ENCODE results near the gene DLG2.

The DLG2 gene

DNA sequence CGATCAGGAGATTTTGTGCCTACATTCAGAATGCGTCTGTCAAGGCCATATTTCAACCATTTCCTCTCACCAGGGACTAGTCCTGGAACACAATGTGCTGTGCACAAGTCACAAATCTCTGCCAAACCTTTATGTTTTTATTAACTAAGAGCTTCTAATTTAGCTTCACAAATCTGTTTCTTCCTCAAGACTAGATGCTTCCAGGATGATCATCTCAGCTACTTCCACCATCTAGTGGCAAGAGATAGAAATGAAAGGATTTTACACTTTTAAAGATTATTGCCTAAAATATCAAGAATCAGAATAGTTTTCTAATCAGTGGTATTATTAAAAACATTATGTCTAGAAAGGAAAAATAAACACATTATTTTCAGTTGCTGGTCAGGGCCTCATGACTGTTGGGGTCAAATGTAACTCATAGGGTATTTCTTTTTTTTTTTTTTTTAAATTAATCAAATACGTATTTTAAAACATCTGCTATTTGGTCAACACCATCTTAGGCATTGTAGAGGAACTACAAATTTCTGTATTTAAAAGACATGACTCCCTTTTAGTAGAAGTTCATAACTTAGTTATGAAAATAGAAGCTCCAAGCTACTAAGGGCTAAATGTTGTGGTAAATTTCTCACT is 1102.6 kb downstream of the DLG2 start:
- no peak for DNase-seq

DNA sequence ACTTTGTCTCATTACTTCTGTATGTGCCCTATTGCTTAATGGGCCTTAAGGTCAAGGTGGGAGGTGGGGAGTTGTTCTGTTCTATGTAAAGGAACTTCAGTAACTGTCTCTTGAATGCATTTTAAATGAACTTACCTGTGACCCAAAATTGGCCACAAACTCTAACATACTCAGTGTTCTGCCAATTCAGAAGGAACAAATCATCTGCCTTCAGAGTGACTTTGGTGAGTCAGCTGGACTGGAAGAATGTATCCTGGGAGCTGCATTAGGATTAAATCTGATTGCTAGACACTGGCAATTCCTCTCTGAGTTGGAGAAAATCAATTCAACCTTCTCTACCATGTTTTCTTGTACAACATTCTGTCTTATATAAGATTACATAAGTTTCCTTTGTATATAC is 1104.8 kb downstream of the DLG2 start:
- DNase-seq = no peak

DNA sequence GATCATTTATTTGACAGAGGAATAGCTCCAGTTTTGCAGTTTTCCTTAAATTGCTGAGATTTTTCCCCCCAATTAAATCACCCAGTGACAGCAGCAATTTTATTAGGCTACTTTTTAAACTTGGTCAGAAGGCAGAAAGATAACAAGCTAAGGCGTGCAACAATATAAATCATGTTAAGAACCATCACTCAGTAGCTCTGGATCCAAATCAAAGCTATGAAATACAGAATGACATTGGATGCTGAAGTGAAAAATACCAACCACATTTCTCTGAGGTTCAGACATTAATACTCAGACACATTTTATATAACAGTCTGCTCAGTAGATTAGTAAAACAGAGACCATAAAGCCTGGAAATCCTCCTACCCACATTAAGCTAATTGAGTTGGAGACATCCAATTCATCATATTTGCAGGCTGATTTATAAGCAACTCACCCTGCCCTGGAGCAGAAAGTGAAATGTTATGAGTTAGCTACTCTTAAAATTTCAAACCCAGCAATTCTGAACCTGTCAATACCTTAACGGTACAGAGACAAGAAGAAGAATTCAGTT is 1108.4 kb downstream of the DLG2 start:
- DNase-seq = no peak

DNA sequence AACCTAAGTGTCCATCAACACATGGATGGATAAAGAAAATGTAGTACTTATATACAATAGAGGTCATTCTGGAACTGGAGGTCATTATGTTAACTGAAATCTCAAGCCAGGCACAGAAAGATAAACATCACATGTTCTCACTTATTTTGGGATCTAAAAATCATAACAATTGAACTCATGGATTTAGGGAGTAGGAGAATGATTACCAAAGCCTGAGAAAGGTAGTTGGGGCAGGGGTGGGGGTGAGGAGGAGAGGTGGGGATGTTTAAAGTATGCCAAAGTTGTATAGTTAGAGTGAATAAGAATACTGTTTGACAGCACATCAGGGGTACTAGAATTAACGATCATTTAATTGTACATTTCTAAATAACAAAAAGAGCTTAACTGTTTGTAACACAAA is 1112.7 kb downstream of the DLG2 start:
- no peak for DNase-seq

DNA sequence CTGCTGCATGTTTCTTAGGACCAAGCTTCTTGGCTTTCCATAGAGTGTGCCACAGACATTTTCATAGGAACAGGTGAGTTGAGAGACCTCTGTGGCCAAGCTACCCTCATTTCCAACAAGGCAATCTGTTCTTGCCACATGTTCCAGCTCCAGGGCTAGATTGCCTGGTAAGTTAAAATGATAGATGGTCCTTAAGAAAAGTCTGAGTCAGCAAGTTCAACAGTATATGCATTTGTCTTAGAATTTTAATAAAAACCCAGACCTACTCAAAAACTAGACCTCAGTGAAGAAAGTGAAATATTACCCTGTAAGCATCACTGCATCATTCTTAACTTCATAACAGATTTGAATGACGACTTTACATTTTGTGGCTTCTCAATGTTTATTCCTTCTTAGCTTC is 1123.6 kb downstream of the DLG2 start:
- DNase-seq = no peak

DNA sequence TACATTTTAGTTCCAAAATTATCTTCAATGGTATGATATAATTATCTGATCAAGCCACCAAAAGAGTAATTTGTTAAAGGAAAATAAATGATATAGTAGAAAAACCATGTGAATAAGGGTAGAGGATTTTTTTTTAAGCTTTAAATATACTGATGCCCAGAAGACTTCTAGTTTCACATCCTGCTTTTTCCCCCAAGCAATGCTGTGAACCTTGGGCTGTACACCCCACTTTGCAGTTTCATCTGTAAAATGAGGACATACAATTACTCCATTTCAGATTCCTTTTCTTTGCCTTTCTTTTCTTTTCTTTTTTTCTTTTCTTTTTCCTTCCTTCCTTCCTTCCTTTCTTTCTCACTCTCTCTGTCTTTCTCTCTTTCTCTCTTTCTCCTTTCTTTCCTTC is 1125.4 kb downstream of the DLG2 start:
- DNase-seq = no peak

DNA sequence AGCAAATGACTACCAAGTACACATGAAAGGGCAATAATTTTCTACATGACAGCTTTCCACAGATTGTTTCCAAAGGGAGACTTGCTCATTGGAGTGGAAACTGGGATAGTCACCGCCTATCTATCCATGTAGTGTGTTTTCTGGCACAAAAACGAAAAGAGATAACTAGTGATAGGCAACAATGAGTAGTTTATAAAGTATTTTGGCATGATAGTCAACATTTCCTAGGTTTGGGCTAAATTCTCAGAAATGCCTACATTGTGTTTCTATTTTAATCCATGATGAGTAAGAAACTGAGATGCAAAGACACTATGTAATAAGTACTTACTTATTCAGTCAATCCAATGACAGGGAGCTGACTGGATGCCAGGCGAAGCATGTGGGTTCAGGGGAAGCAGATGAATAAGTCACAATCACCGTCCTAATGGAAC is 1129.1 kb downstream of the DLG2 start:
- no peak for DNase-seq

DNA sequence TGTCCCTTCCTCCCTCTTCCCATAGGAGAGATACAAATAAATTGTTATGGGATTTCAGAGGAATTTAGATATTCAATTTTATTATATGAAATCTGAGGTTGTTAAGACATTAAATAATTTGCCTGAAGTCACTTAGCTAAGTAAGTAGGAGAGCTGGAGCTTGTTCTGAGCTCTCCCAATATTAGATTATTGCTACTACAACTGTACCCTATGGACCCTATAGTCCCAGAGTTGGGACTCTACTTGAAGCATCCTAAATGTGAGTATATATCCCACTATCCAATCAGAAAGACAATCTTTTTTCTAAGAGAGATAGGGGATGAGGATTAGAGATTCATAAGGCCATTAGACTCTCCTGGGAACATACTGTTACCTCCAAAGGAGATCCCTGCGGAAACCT is 1130.0 kb downstream of the DLG2 start:
- DNase-seq = no peak

DNA sequence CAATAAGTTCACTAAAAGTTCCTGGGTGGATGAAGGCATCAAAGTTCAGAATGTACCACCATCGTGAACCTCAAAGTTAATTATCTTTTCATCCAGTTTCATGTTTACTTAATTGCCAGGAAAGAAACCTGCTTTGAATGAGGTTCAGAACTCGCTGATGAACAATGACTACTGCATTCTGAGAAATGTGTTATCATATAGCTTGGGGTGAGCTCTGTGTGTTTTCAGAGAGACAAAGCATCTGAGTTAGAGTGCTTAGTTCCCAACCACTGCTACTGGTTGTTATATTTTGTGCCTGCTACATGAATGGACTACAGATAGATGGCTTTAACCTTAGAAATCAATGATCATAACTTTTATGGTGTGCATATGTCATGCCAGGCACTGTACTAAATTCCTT is 1131.0 kb downstream of the DLG2 start:
- no peak for DNase-seq

DNA sequence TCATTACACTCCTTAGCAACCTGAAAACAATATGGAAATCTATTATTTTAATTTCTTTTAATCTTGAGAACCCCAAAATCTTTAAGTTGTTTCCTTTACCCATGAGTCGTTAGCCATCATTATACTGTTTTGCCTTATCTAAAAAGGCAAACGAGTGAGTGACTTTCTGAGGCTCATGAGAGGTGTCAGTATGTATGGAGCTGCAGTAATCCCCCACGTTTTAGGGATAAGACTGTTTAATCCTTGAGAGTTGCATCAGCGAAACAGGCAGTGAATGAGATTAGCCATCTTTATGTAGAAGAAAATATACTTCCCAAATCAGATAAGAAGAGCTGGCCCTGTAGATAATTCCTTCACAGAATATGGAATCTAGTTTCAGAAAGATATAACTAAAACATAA is 1147.0 kb downstream of the DLG2 start:
- no peak for DNase-seq

DNA sequence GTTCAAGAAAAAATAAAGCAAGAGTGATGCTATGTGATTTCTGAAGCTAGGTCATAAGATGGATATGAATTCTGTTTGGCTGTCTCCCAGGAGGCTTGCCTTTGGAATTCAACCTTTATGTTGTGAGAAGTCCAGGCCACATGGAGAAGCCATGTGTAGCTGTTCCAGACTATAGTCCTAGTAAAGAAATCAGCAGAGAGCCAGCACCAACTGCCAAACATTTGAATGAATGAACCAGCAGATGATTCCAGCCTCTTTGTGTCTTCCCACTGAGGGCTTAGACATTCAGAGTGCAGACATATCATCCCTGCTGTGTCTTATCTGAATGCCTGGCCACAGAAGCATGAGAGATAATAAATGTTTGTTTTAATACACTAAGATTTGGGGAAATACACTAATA is 1150.6 kb downstream of the DLG2 start:
- DNase-seq = no peak

DNA sequence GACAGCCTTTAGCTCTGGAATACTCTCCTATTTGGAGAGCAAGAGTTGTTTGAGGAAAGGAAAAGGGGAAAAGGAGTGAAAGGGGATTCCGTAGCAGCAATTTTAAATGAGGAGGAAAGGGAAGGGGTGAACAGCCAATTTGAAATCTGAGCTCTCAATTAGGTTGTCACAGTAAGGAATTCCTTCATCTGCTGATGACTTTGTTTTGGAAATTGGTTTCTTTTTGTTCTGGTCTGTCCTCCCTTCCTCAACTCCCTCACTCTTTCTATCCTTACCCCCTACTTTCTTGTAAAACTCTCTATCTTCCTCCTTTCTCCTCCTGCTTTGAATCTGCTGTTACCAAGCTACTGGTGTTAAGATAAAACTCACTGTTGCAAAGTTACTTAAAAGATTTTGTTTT is 1155.6 kb downstream of the DLG2 start:
- DNase-seq = no peak

DNA sequence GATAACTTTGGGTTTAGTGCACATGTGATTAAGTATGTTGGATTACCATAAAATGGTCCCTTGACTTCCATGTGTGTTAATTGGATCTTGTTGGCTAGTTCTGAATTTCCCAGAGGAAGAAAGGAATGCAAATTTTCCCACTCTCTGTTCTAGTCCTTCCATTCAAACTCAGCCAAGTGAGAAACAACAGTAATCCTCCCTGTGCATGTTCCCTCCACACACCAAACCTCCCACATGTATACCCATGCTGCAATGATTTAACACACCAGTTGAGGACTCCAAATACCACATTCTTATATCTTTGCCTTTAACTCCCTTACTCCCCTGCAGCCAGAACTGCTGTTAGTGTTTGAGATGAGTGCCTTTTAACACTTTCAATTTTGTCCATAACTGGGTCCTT is 1158.9 kb downstream of the DLG2 start:
- DNase-seq = no peak

DNA sequence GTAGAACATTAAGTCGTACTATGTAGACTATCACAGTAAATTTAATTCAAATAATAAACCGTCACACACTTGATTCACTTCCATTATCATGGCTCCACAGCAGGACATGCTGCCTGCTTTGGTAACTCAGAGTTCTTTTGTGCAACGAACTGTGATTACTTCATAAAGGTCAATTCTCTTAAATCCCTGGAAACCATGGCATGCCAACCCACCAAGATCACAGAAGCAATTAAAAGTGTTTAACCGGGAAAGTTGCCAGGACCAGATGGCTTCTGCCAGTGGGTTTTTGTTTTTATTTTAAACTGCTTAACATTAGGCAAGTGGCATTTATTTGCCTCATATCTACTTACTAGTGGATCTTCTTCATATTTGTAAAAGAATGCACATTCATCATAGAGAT is 1162.1 kb downstream of the DLG2 start:
- peak; percentile 27 for DNase-seq

DNA sequence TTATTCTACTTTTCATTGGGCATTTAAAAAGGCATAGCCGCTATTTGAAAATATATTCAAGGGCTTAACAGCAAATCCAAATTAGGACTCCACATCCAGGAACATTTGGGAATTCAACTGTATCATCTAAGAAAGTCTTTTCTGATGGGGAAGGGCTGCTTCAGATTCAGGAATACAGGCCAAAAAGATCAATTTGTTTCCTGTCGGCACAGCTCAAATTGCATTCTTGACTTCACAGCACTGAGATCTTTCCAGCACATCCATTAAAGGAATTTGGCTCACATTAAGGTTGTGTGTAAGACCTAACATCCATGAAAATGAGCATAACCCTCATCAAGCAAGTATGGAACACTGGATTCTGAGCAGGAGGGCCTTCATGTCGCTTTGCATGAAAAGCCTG is 1171.5 kb downstream of the DLG2 start:
- no peak for DNase-seq

DNA sequence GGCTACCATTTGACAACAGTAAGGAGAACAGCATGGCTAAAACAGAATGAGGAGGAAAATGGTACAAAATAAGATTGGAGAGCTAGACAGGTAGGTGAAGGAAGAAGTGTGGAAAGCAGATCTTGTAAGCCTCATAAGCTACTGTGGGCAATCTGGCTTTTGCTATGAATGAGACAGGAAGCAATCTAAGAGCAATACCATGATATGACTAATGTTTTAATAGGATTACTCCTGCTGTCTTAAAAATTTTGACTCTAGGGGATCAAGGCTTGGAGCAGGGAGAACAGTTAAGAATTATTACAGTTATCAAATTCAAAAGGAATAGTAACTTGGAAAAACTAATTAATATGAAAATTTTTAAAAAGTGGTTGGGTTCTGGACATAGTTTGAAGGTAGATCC is 1174.9 kb downstream of the DLG2 start:
- DNase-seq = no peak

DNA sequence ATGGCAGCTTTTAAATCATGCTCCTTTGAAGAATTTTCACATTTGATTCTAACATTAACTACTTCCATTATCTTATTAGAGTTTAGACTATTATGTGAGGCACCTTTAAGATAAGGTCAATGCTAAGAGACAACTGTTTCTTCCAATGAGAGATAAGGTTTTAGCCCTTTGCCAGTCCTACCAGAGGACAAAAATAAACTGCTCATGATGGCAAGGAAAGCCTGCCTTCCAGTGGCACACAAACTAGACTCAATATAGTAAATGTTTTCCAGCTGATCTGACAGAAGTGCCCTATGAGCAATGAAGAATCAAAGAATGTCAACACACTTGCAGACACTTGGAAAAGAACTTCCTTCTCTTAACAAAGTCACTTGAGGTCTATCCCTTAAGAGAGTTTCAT is 1188.6 kb downstream of the DLG2 start:
- DNase-seq = no peak

DNA sequence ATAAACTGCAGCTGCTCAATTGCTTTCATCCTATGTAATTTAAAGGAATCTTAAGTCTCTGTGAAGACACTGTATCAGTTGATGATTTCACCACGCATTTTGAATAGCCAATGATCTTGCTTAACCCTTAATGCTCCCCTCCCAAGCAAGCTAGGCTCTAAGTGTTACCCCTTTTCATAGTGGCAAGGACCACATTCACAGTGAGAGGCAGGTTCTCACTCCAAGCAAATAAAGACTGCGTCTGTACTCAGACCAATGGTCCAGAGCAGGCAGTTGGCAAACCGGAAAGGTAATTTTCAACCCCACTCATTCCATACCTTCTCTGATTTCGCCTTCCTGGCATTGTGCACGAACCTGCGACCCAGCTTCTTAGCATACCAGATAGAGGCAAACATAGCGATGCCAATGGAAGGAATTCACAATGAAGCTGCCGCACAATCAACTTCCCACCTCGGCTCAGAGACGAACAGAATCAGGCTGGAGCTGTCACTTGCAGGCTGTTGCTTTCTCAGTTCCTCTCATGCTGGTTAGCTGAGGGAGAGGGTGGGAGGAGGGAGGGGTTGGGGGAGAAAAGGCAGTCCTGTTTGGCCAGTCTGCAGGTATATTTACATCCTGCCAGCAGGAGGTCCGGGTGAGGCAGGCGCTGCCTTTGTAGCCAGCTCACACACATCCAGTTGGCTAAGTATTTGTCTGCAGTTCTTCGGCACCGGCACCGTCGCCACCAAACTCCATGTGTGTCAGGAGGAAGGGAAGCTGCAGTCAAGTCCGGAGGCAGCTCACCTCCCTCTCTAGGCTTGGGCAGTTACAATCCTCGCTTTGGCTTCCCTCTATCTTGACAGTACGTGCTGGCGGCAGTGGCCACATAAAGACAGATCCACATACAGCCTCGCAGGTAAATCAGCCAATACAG is 1189.8 kb downstream of the DLG2 start:
- DNase-seq = no peak

DNA sequence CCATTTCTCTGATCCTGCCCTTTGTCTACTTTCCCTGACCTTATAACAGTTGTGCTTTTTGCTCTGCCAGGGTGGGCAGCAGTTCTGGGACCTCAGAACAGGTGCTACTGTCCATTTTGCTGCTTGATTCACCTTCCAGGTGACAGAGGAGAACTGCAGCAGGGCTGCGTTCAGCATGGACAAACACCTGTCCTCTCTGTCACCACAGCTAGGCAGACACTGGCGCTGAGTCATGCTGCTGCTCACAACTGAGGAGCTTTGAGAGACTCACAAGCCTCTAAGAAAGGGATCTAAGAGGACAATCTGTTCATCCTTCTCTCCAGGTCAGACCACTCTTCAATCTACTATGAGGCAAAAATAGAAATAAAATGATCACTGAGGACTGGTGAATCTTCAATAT is 1196.5 kb downstream of the DLG2 start:
- no peak for DNase-seq

DNA sequence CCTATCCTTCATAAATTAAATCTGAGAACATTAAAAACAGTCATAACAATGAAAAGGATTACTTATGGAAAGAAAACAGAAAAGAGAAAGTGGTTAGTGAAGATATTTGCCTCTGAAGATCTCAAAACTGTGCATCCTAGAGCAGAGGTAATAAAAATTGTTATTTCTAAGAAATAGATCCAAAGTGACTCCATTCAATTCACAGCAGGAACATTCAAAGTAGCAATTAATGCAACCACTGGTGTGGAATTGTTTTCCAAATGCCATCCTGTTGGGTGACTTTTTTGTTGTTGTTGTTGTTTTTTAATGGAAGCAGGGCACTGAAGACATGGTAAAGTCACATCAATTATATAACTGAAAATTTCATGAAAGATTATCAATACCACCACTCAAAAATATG is 1201.5 kb downstream of the DLG2 start:
- no peak for DNase-seq

DNA sequence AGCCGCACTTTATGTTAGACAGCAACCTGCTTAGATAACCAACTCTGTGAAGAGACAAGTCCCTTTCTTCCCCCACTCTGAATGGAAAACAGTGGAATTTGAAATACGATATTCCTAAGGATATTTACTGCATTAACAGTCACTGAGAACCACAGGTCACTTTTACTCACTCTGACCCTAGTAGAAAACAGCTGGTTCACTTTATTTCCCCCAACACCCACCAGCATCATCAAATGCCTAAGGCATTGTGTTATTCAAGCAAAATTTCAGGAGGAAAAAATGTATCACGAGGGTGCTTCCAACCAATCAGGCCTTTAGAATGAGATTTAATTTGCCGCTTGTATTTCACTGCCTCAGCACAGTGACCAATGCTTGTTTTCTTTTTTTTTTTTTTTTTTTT is 1206.9 kb downstream of the DLG2 start:
- DNase-seq = no peak

DNA sequence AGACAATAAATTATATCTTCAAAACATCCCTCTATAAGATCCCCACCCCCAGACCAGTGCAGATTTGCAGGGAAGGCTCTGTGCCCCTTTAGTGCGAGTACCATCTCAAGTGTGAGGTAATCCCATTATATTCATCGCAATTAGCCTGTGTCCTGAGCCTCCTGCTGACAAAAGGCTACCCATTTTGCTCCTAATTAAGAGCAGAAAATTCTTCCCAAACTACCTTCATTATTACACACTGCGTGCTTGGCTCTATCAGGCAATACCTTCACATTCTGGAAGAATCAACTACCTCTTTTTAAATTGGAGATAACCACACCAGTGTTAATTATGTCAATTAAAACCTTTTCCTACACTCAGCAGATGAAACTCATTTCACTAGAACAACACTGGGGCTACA is 1207.5 kb downstream of the DLG2 start:
- DNase-seq = no peak

DNA sequence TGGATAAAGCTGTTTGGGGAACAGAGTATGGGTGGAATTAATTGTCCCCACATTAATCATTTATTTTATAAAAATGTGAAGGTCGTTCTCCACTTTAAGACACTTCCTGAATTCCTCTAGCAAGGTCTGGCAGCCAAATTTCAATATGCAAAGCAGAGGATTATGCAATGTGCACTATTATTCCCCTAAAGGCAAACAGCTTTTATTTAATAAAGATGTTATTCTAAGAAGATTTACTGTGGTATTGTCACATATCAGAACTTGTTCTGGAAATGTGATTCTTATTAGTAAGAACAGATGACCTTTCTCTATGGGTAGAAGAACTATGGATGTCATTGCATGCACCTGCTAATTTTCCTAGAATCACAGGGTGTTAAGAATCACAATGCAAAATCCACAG is 1212.2 kb downstream of the DLG2 start:
- no peak for DNase-seq

DNA sequence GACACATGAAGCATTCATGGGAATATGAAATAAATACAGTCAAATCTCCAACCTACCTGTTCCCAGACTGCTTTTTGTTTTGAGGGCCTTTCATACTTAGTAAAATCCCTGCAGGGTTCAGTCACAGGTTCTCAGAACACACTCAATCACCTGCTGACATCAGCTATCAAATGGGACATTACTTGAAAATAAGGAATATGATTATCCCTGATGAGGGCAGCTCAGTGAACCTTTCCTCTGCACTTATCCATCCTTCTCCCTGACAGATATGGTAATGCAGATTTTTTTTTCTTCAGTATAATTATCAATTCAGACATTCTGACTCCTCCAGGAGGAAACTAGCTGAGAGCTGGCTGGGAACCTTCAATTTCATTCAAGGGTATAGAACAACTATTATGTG is 1213.6 kb downstream of the DLG2 start:
- no peak for DNase-seq

Measured in T1000 (cell line).